AG04450 (cell line): ENCODE data around the gene RARRES1. TPM values are rescaled to one million over a fixed set of nuclear protein-coding genes. Genes with fewer than 3 reads are reported as not detected.
A peak's percentile ranks its signal among the peaks of the same experiment; 100 is the strongest.

Experiments
- CTCF ChIA-PET: fragments of 300-600, 350-600 bp; formaldehyde crosslinking; extraction: SDS; loops from one replicate; lab custom pipeline; 2022; ENCODE audit warnings: antibody characterized with exemption, inconsistent platforms; lab: Charles Lee
- POLR2A ChIA-PET: fragments of 350-600 bp; formaldehyde crosslinking; extraction: SDS; loops from one replicate; lab custom pipeline; 2021; ENCODE audit warnings: antibody characterized with exemption, inconsistent platforms; lab: Yijun Ruan, JAX
- DNase-seq: peaks from one replicate; pipeline ENCODE4 v3.0.0-alpha.2; 2011; ENCODE audit warnings: low read depth, low spot score
- H3K27ac ChIP-seq: one replicate; pipeline ENCODE4 v1.5.1; 2012; ENCODE audit warnings: low read depth, low read length, control low read depth
- H3K27me3 ChIP-seq: one replicate; pipeline ENCODE4 v1.6.0; 2012; ENCODE audit warnings: low read length; ENCODE audit not compliant: control insufficient read depth, insufficient read depth
- H3K4me3 ChIP-seq: 2 replicates; pipeline ENCODE4 v1.5.1; 2011; ENCODE audit warnings: mild to moderate bottlenecking, low read depth, low read length, control low read depth
- H3K9me3 ChIP-seq: 2 replicates; pipeline ENCODE4 v1.5.1; 2012; ENCODE audit warnings: low read length; ENCODE audit not compliant: control insufficient read depth, insufficient read depth
- polyA plus RNA-seq: library from polyadenylated mRNA; depleted of rRNA; stranded (reverse); fragments of >200 nt; gene quantifications from 2 replicates; pipeline ENCODE4 v1.2.3, GENCODE V29; 2011
- TF ChIP-seq, protein P1 (sequence below): IDR thresholded peaks from 2 replicates; pipeline ENCODE4 v1.5.1; 2011; ENCODE audit warnings: low read depth, low read length, control low read depth, inconsistent platforms

The RARRES1 gene
- polyA plus RNA-seq, 1 experiment = 50.4 TPM

DNA sequence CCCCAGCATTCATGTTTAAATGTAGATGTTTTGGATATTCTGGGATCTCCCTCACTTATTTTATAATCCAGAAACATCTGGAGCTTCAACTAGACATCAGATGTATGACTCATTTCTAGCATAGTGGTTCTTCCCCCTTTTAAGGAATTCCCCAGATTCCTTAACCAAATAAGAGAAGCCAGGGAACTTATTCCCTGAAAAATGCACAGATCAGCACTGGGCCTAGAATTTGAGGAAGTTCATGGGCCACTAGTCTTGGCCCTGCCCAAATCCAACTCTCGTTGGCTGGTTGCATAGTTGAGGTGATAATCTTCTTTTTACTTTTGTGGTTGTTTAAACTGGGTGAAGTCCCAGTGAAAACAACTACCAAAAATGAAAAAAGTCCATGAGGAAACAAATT, 20.4 kb downstream of the RARRES1 start:
- H3K9me3 ChIP-seq = no peaks in the 10 kb centered on the region
- H3K4me3 ChIP-seq = no peak overlapping the region
- TF ChIP-seq, protein P1, sequence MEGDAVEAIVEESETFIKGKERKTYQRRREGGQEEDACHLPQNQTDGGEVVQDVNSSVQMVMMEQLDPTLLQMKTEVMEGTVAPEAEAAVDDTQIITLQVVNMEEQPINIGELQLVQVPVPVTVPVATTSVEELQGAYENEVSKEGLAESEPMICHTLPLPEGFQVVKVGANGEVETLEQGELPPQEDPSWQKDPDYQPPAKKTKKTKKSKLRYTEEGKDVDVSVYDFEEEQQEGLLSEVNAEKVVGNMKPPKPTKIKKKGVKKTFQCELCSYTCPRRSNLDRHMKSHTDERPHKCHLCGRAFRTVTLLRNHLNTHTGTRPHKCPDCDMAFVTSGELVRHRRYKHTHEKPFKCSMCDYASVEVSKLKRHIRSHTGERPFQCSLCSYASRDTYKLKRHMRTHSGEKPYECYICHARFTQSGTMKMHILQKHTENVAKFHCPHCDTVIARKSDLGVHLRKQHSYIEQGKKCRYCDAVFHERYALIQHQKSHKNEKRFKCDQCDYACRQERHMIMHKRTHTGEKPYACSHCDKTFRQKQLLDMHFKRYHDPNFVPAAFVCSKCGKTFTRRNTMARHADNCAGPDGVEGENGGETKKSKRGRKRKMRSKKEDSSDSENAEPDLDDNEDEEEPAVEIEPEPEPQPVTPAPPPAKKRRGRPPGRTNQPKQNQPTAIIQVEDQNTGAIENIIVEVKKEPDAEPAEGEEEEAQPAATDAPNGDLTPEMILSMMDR = no peak
- no peaks in the 10 kb centered on the region for H3K27me3 ChIP-seq
- ChIA-PET POLR2A (interaction anchor here (0.7 to 1.0 kb wide), 2 partner anchors 14 to 26 kb away, joined by 3 to 4 read pairs; no protein-coding TSS in a partner anchor), CTCF (interaction anchor here (0.5 to 3.8 kb wide), 2 partner anchors 16 to 104 kb away, joined by 7 to 23 read pairs; no protein-coding TSS in a partner anchor)
- DNase-seq = peak; percentile 61
- H3K27ac ChIP-seq = peak overlapping the region; percentile 75

DNA sequence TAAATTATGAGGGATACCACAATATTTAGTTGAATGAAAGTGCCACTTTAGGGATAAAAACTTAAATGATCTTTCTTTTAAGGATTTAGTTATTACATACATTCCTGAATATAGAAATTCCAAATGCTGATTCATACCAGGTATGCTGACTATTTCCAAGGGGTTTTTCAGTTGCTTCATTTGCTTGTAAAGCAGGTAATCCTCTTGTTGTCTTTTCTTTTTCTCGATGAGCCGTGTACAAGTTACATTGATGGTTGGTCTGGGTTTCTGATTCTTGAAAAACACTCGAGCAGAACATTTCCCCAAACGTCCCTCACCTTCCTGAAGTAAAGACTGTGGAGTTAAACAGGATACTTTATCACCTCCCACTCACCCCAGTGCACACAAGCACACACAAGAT, 21.7 kb downstream of the RARRES1 start:
- Histone ChIP-seq H3K9me3 (no peaks in the 10 kb centered on the region), H3K27me3 (no peaks in the 10 kb centered on the region), H3K27ac (no peak overlapping the region), H3K4me3 (no peak overlapping the region)
- ChIA-PET POLR2A (no interaction called here), CTCF (interaction anchor here (0.6 kb wide), 1 partner anchor 1278 kb away, joined by 3 read pairs; the partner anchor contains the start of gene IL12A)
- DNase-seq = no peak
- TF ChIP-seq, protein P1 = no peak

DNA sequence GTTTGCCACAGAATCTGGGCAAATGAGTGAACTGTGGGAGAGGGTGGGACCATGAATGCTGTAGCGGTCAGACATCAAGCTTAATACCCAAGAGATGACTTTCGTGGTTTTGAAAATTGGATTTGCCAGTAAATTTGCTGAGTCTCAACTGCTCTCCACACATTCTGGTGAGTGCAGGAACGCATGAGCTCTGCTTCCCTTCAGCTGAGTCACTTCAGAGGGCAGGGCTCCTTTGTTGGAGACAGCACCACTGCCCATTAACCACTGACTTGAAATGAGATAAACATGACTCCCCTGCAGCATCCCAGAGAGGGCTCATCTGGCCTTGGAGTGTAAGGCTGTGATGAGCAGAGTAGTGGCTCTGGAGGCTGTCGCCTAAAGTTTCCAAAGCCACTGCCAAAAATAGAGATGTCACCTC, 22.6 kb downstream of the RARRES1 start:
- H3K4me3 ChIP-seq = no peak overlapping the region
- H3K9me3 ChIP-seq = no peaks in the 10 kb centered on the region
- peak overlapping the region; percentile 85 for H3K27ac ChIP-seq
- H3K27me3 ChIP-seq = no peaks in the 10 kb centered on the region
- TF ChIP-seq, protein P1 = no peak
- CTCF ChIA-PET = interaction anchor here (2.4 kb wide), 1 partner anchor 17 kb away, joined by 16 read pairs; no protein-coding TSS in a partner anchor
- POLR2A ChIA-PET = no interaction called here
- peak; percentile 86 for DNase-seq

GRCh38 chr3:158703566-158703965, 28.7 kb downstream of the RARRES1 start:
- ChIA-PET CTCF (interaction anchor here (0.7 to 7.3 kb wide), 4 partner anchors 23 to 86 kb away, joined by 3 to 38 read pairs (median 4); no protein-coding TSS in a partner anchor), POLR2A (interaction anchor here (1.0 kb wide), 1 partner anchor 19 kb away, joined by 3 read pairs; no protein-coding TSS in a partner anchor)
- H3K4me3 ChIP-seq = no peak overlapping the region
- DNase-seq = no peak
- TF ChIP-seq, protein P1 = no peak
- H3K27ac ChIP-seq = peak overlapping the region; percentile 89
- H3K9me3 ChIP-seq = no peaks in the 10 kb centered on the region
- H3K27me3 ChIP-seq = no peaks in the 10 kb centered on the region

DNA sequence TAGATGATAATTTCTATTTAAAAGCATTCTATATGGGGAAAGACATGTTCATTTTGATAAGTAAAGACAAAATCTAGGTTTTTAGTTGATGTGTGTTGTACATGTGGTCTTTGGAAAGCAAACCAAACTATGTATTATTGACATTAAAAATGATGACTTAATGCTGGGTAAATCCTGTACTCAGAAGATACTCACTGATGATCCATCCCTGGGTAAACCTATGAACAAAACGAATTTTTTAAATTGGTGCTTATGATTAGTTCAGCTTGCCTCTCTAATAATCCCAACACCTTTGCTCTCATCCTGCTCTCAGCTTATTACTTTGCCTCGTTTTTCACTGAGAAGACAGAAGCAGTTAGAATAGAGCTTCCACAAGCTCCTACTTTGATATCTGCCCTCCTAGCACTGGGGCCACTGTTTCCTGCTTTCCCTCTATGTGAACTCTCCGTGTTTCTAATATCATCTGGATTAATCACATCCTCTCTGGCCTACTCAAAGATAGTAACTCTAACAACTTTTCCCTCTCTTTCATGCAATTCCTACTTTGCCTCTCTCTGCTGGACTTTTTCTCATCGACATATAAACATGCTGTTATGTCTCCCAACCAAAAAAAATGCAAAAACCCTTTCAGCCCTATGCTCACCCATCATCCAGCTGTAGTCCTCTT, 29.3 kb downstream of the RARRES1 start:
- Histone ChIP-seq H3K27ac (peak overlapping the region; percentile 89), H3K27me3 (no peaks in the 10 kb centered on the region), H3K4me3 (no peak overlapping the region), H3K9me3 (no peaks in the 10 kb centered on the region)
- DNase-seq = no peak
- ChIA-PET POLR2A (interaction anchor here (1.0 kb wide), 1 partner anchor 20 kb away, joined by 3 read pairs; no protein-coding TSS in a partner anchor), CTCF (interaction anchor here (0.6 to 7.3 kb wide), 5 partner anchors 24 to 89 kb away, joined by 3 to 38 read pairs (median 3); no protein-coding TSS in a partner anchor)
- TF ChIP-seq, protein P1 = no peak
